Psoas muscle (tissue), 8 donors: ENCODE results near the gene IFT20. TPM values are rescaled to one million over a fixed set of nuclear protein-coding genes. Genes with fewer than 3 reads are reported as not detected.
A peak's percentile ranks its signal among the peaks of the same experiment; 100 is the strongest.

ENCODE experiments used
- ATAC-seq, 4 donors: fragments of 200-7000 bp; cut with Tn5 transposase; one replicate each; pipeline ENCODE4 v1.9.1; 2020; ENCODE audit warnings: moderate library complexity in 3 of 4, mild to moderate bottlenecking in 2 of 4
- DNase-seq, 2 donors: peaks; one replicate each; pipeline ENCODE4 v3.0.0-alpha.2; 2020
- H3K27ac ChIP-seq: fragments of 200-600 bp; one replicate; pipeline ENCODE4 v1.8.0; 2022
- H3K27me3 ChIP-seq, 3 donors: fragments of 200-600 bp in 1 of 3; one replicate each; pipeline versions ENCODE4 v1.6.1 to v1.8.0; 2013 to 2022; ENCODE audit warnings: low read length in 2 of 3, mild to moderate bottlenecking in 2 of 3, moderate library complexity in 1 of 3; ENCODE audit not compliant: insufficient read depth in 3 of 3
- H3K36me3 ChIP-seq, 2 donors: fragments of 200-600 bp in 1 of 2; one replicate each; pipeline versions ENCODE4 v1.6.1 to v1.8.0; 2013 to 2022; ENCODE audit warnings: low read depth in 1 of 2, mild to moderate bottlenecking in 1 of 2, moderate library complexity in 1 of 2; ENCODE audit not compliant: insufficient read depth in 1 of 2
- H3K4me1 ChIP-seq: fragments of 200-600 bp; one replicate; pipeline ENCODE4 v1.8.0; 2022
- H3K4me3 ChIP-seq: fragments of 200-600 bp; one replicate; pipeline ENCODE4 v1.8.0; 2022; ENCODE audit warnings: mild to moderate bottlenecking
- H3K9me3 ChIP-seq: fragments of 200-600 bp; one replicate; pipeline ENCODE4 v1.8.0; 2022
- WGBS, 3 donors: extraction: QIAGEN DNeasy Blood & Tissue Kit; methylation state at CpG; one replicate each; pipeline versions ENCODE4 v1.1.6 to v1.1.7; 2013; 5-methylcytosine and 5-hydroxymethylcytosine counted together
- intact Hi-C, 2 donors: fragments of 100-400 bp; cut with DNase I; formaldehyde crosslinking; loops; one replicate each; pipeline versions ENCODE4 v1.11.0 to v1.14.2; 2022
- polyA plus RNA-seq, 3 donors: library from polyadenylated mRNA; stranded (reverse); fragments of 200-250 nt; gene quantifications; one replicate each; pipeline ENCODE4 v1.2.3, GENCODE V29; 2013
- total RNA-seq, 4 donors: library from RNA; stranded (reverse); fragmentation: NEBNext Ultra II Directional in 2 of 4; extraction: Animal tissue kit (Norgen Biotek cat#: 25700) in 2 of 4; gene quantifications; one replicate each; pipeline versions ENCODE4 v1.2.1 to v1.2.4, GENCODE V29; 2021 to 2023
- TF ChIP-seq, protein P1 (sequence below): fragments of 200-600 bp; IDR thresholded peaks from one replicate; pipeline ENCODE4 v1.8.0; 2022; ENCODE audit warnings: antibody characterized with exemption
- donor health status: healthy with polysubstance abuse.
- donor health status: DM: no; HTN: no; CAD: no; lungs with moderate emphysema.
- donor health status: Bipolar disorder and iron deficiency.
- donor health status: healthy.
- donor health status: DM: yes; HTN: yes; CAD: no.
- donor health status: DM: no; HTN: no; CAD: no.
- donor health status: DM: no; HTN: no; CAD: no.
- donor health status: DM: yes; HTN: yes; CAD: no.

The IFT20 gene
- total and polyA plus RNA-seq, 7 donors, result 4.4 to 32.1 (median 6.3) TPM

DNA sequence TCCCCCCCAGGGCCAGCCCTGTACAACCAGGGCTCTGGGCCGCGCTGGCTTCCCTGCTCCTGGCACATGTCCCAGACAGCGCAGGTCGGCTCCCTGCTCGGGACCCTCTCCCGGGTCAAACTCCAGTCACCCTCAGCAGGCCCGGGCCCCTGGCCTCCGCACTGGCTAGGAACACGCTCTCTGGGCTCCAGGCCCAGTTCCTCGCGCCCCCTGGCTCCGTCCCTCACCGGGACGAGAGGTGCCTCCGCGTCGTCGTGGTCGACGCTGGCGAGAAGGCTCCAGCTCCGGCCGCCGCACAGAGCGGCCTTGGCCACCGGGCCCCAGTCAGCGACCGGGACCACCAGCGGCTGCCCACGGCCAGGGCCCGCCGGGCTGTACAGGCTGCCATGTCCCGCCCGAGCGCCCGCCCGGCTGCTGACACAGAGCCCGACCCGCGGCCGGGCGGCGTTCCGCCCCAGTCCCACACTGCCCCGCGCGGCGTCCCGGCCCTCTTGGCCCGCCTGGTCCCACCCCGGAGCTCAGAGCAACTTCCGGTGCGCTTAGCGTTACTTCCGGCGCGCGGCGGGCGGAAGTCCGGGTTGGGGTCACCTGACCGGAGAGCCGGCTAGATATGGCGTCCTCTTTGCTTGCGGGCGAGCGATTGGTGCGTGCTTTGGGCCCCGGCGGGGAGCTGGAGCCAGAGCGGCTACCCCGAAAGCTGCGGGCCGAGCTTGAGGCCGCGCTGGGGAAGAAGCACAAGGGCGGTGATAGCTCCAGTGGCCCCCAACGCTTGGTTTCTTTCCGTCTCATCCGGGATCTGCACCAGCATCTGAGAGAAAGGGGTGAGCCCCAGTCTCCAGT, 22.0 kb upstream of the IFT20 start, which contains the start of gene POLDIP2:
POLDIP2 (minus strand) TSS at position 467 of the 840 bp plus-strand sequence; CDS start at position 388, 79 bp downstream.
- Histone ChIP-seq H3K4me1 (peaks cover 26% of the 10 kb centered on the region), H3K27ac (peak within 1 kb of the TSS; percentile 97), H3K4me3 (peak within 1 kb of the TSS; percentile 100), H3K36me3 (peaks cover 19 to 71% of the 10 kb centered on the region in 2 donors), H3K27me3 (no peaks in the 10 kb centered on the region), H3K9me3 (no peaks in the 10 kb centered on the region)
- DNase-seq (peak; percentile 96 to 98), ATAC-seq (peak; percentile 99)
- intact Hi-C loops, result loop anchor here in 1 of 2 donors (2.0 kb wide), 1 partner anchor 20 kb away; no protein-coding TSS in a partner anchor
- 0 to 1% (median 0%) methylated on average over 65 to 80 of the region's 80 CpGs for WGBS, 3 donors
- TF ChIP-seq, protein P1, sequence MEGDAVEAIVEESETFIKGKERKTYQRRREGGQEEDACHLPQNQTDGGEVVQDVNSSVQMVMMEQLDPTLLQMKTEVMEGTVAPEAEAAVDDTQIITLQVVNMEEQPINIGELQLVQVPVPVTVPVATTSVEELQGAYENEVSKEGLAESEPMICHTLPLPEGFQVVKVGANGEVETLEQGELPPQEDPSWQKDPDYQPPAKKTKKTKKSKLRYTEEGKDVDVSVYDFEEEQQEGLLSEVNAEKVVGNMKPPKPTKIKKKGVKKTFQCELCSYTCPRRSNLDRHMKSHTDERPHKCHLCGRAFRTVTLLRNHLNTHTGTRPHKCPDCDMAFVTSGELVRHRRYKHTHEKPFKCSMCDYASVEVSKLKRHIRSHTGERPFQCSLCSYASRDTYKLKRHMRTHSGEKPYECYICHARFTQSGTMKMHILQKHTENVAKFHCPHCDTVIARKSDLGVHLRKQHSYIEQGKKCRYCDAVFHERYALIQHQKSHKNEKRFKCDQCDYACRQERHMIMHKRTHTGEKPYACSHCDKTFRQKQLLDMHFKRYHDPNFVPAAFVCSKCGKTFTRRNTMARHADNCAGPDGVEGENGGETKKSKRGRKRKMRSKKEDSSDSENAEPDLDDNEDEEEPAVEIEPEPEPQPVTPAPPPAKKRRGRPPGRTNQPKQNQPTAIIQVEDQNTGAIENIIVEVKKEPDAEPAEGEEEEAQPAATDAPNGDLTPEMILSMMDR, result no peak

DNA sequence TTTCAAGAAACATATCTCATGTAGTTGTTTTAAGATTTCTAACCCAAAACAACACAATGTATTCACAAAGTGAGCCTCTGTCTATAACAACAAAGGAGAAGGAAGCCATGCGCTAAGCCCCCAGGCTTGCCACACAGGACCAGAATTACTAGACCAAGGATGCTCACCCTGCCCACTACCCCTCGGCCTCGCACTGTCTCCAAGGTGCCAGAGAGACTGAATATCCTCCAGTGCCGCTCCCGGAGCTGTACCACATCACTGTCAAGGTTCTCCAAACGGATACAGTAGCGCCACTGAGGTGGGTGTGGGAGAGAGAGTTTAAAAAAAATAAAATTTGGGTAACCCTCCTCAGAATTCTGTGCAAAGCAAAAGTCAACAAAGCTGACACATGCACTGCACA, 15.0 kb upstream of the IFT20 start:
- H3K4me1 ChIP-seq, result no peaks in the 10 kb centered on the region
- no peaks in the 10 kb centered on the region for H3K9me3 ChIP-seq
- H3K27me3 ChIP-seq, result no peaks in the 10 kb centered on the region
- no peak overlapping the region for H3K4me3 ChIP-seq
- peaks cover 28 to 100% of the 10 kb centered on the region in 2 donors for H3K36me3 ChIP-seq
- 93 to 94% (median 94%) methylated on average over 7 of the region's 7 CpGs for WGBS, 3 donors
- no peak for DNase-seq
- ATAC-seq, result no peak
- TF ChIP-seq, protein P1, result no peak
- intact Hi-C loops, result no loop called here
- H3K27ac ChIP-seq, result no peak overlapping the region

DNA sequence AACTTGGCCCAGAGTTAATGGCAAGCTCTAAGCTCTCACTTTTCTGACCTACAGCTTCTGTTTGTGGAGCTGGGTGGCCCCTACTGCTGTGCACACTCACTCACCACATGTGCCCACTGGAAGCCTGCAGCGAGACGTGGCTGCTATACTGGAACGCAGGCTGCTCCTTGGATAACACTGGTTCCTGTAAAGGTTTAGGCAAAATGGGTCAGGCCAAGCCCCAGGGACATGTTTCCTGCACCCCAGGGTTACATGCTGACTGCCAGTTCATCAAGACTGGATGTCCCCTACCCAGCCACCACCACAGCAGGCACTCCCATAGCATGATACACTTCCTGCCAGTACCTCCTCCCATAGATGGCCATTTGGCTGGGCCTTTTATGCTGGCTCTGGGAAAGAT, 13.7 kb upstream of the IFT20 start:
- peaks cover 22 to 100% of the 10 kb centered on the region in 2 donors for H3K36me3 ChIP-seq
- ATAC-seq, result no peak
- H3K27me3 ChIP-seq, result no peaks in the 10 kb centered on the region
- 73 to 81% (median 79%) methylated on average over 3 of the region's 3 CpGs for WGBS, 3 donors
- DNase-seq, result no peak
- intact Hi-C loops, result loop anchor here in 1 of 2 donors (10.0 kb wide), 1 partner anchor 894 kb away; the partner anchor contains the start of gene KSR1
- TF ChIP-seq, protein P1, result no peak
- H3K27ac ChIP-seq, result no peak overlapping the region
- no peaks in the 10 kb centered on the region for H3K9me3 ChIP-seq
- H3K4me1 ChIP-seq, result no peaks in the 10 kb centered on the region
- H3K4me3 ChIP-seq, result no peak overlapping the region

DNA sequence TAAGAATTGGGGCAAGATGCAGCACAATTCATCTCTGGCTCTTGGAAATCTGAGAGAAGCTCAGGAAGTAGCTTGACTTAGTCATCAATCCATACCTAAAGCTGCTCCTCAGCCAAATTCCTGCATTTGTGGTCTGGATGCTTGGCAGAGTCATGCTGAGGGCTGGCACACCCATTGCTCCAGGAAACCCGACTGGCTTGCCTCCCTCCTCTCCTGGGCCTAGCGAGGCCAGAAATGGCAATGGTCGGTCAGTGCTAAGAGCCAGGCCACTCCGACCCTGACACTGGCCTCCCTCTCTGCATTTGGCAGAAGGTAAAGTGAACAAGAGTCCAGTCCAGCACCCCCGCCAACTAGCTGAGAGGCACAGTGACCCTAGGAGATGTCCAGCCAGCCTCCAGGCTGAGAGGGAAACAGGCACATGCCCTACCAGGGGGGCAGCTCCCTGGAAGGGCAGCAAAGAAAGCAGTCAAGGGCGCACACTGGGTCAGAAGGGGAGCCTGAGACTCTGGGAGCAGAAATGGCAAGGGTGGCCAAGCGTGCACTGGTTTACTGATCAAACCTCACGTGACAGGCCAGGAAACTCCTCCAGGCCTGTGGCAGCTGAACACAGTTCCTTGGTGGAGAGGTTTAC, 12.1 kb upstream of the IFT20 start:
- 75 to 81% (median 80%) methylated on average over 8 of the region's 8 CpGs for WGBS, 3 donors
- no peaks in the 10 kb centered on the region for H3K9me3 ChIP-seq
- no peaks in the 10 kb centered on the region for H3K27me3 ChIP-seq
- no peak overlapping the region for H3K4me3 ChIP-seq
- DNase-seq (no peak), ATAC-seq (no peak)
- H3K36me3 ChIP-seq, result peaks cover 18 to 100% of the 10 kb centered on the region in 2 donors
- intact Hi-C loops, result loop anchor here in 1 of 2 donors (10.0 kb wide), 1 partner anchor 893 kb away; the partner anchor contains the start of gene KSR1
- TF ChIP-seq, protein P1, result no peak
- H3K4me1 ChIP-seq, result no peaks in the 10 kb centered on the region
- H3K27ac ChIP-seq, result no peak overlapping the region
